Retina (tissue), 1 donor: ENCODE data around the gene IGF2R.
"Not testable (repeated sequence)": the region's sequence is repeated elsewhere in the genome, so short reads cannot be mapped to it uniquely, and the experiment has no call there.

ENCODE experiments used
- DNase-seq: peaks from one replicate; pipeline ENCODE4 v3.0.0-alpha.2; 2016

The IGF2R gene

DNA sequence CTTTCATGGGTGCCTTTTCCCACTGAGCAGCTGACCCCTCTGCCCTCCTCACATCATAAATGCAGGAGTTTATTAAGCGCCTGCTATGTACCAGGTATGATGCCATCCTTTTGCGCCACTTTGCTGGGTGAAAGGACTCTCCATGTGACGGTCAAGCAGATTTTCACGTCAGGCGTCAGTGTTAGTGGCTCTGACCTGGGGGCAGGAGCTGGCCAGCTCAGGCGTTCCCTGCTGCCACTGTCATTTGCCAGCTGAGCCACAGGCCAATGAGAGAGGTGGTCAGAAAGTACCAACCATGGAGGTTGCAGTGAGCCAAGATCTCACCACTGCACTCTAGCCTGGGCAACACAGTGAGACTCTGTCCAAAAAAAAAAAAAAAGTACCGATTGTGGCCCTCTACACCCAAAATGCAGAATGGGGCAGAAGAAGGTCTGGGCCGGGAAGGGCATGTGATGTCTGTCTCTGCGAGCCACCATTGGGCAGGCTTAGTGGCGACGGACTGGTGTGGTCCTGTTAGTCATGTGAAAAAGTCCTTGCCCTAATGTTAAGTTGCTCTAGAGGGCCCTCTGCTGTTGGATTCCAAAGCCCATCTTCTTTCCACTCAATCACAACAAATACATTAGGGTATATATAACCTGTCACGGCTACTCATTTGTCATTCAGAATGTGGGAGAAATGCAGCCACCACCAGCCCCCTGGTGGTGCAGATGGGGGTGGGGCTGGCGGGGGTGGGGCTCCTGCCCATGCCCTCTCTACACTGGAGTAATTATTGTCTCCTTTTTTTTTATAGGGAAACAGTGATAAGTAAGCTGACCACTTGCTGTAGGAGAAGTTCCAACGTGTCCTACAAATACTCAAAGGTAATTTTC lies 134.3 kb downstream of the IGF2R start:
- no peak for DNase-seq

DNA sequence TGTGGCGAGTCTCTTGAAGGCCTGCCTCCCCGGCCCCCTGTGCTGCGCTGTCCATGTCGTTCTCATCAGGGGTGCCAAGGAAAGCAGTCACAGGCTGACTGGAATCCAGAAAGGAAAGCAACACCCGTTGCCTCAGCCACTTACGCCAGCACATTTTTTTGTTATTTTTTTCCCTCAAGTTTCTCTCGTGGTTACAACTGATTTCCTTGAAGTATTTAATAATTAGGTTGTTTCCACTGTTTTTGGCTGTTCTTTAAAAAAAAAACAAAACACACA lies 134.9 kb downstream of the IGF2R start:
- no peak for DNase-seq

DNA sequence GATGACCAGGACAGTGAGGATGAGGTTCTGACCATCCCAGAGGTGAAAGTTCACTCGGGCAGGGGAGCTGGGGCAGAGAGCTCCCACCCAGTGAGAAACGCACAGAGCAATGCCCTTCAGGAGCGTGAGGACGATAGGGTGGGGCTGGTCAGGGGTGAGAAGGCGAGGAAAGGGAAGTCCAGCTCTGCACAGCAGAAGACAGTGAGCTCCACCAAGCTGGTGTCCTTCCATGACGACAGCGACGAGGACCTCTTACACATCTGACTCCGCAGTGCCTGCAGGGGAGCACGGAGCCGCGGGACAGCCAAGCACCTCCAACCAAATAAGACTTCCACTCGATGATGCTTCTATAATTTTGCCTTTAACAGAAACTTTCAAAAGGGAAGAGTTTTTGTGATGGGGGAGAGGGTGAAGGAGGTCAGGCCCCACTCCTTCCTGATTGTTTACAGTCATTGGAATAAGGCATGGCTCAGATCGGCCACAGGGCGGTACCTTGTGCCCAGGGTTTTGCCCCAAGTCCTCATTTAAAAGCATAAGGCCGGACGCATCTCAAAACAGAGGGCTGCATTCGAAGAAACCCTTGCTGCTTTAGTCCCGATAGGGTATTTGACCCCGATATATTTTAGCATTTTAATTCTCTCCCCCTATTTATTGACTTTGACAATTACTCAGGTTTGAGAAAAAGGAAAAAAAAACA lies 136.1 kb downstream of the IGF2R start:
- no peak for DNase-seq

DNA sequence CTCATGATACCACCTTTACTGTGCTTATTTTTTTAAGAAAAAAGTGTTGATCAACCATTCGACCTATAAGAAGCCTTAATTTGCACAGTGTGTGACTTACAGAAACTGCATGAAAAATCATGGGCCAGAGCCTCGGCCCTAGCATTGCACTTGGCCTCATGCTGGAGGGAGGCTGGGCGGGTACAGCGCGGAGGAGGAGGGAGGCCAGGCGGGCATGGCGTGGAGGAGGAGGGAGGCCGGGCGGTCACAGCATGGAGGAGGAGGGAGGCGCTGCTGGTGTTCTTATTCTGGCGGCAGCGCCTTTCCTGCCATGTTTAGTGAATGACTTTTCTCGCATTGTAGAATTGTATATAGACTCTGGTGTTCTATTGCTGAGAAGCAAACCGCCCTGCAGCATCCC lies 137.1 kb downstream of the IGF2R start:
- no peak for DNase-seq

DNA sequence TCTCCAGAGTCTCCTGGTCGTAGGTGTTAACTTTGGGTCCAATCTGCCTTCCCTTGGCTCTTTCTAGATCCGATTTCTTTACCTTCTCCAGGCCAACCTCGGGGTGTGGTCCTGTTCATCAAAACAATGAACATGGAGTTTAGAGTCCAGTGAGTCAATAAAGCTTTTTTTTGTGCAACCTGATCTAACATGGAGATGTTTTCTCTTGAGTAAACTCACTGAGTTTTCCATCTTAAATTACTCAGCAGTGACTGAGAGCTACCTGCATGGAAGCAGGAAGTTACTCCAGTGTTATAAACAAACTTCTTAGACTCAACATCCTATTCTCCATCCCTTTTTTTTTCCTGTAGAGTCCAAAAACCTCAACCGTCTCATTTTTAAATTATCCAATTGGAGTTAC lies 137.8 kb downstream of the IGF2R start:
- no peak for DNase-seq

DNA sequence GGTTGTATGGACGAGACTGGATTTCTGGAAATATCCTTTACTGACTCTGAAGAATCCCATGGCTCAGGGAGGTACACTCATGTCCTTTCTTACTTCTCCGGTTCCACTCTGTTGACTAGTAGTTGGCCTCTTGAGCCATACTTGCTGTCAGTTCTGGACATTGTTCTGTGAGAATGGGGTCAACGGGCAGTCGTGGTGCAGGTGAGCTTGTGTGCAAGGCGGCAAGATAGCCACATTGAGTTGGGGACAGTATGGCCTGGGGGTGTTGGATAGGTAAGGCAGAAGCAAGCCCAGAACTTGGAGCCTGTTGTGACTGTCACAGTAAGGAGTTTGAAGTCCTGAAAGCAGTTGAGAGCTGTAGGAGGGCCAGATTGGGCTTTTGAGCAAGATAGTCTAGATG lies 139.2 kb downstream of the IGF2R start:
- DNase-seq, result no peak

DNA sequence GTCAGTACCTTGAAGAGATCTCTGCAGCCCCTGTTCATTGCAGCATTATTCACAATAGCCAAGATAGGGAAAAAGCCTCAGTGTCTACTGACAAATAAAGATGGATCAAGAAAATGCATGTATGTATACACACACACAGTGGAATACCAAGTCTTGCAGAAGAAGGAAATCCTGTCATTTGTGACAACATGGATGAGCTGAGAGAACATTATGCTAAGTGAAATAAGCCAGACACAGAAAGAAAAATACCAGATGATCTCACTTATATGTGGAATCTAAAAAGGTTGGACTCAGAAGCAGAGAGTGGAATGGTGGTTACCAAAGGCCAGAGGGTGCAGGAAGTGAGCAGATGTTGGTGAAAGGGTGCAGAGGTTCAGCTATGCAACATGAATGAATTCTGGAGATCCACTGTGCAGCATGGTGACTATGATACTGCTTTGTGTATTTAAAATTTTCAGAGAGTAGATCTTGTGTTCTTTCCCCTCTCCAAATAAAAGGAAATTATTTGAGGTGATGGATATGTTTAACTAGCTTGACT lies 141.8 kb downstream of the IGF2R start:
- DNase-seq, result no peak

DNA sequence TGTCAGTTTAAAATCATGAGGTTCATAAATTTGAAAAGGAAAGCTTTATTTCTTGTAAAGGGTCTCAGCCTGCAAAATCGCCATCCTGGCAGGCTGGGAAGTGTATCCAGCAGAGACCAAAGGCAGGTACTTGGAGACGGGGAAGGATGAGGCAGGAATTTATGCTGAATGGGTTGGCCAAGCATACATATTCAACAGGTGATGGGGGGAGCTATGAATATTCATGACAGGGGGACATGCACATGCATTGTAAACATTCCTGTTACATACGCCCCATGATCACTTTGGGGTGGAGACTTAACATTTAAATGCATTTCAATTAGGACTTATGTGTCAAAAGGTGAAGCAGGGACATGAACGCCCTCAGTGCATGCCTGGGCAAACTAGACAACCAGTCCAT lies 142.9 kb downstream of the IGF2R start:
- DNase-seq, result no peak

DNA sequence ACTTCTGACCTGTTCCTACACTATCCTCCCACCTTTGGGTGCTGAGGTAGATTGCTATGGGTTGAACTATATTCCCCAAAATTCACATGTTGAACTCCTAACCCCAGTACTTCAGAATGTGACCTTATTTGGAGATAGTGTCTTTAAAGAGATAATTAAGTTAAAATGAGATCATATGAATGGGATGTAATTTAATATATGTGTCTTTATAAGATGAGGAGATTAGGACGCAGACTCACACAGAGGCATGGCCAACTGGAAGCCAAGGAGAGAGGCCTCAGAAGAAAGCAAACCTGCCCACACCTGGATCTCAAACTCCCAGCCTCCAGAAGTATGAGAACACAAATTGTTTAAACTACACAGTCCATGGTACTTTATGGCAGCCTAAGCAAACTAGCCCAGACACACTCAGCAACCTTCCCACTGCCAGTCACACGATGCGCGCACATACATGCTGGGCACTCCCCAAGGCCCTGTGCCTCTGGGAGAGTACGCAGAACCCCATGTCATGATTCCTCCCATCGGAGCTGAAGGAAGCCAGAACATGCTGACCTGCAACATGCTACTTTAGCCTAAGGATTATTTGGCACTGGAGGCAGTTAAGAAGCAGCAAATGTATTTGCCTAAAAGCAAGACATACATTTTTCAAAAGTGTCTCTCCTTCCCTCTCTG lies 143.9 kb downstream of the IGF2R start:
- no peak for DNase-seq

DNA sequence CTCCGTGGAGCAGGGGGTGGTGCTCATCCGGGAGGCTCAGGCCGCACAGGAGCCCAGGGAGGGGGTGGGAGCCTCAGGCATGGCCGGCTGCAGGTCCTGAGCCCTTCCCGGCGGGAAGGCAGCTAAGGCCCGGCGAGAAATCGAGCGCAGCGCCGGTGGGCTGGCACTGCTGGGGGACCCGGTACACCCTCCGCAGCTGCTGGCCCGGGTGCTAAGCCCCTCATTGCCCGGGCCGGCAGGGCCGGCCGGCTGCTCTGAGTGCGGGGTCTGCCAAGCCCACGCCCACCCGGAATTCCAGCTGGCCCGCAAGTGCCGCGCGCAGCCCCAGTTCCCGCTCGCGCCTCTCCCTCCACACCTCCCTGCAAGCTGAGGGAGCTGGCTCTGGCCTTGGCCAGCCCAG lies 145.7 kb downstream of the IGF2R start:
- DNase-seq, result not testable (repeated sequence)

DNA sequence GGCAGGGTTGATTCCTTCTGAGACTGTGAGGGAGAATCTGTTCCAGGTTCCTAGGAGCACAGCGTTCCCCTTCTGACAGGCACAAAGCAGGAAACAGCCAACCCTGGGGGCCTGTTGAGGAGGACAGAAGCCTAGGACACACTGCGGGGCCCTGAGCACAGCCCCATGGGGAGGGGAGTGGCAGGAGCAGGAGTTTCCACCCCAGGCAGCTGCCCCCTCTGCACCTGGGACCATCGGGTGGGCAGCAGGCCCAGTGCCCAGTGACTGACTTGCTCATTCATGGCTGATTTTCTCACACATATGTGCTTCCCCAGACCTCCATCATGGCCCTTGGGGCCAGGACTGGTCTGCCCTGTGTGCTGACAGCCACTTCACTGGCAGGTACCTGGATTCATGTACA lies 146.5 kb downstream of the IGF2R start:
- no peak for DNase-seq

DNA sequence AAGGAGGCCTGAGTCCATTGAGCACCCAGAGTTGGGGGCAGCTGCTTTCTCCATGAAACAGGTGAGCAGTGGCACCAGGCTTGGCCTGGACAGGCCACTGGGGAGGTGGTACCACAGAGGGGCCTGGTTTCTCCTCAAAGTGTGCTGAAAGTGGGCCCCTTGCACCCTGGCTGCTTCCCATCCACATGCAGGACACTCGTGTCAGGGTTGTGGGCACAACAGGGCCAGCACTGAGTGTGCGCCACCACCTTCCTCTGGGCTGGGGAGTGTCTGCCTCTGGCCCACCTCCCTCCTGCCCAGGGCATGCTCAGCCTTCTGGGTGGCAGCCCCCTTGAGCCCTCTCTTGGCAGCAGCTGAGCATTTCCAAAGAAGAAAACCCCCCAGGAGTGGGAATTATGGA lies 147.5 kb downstream of the IGF2R start:
- DNase-seq, result no peak

DNA sequence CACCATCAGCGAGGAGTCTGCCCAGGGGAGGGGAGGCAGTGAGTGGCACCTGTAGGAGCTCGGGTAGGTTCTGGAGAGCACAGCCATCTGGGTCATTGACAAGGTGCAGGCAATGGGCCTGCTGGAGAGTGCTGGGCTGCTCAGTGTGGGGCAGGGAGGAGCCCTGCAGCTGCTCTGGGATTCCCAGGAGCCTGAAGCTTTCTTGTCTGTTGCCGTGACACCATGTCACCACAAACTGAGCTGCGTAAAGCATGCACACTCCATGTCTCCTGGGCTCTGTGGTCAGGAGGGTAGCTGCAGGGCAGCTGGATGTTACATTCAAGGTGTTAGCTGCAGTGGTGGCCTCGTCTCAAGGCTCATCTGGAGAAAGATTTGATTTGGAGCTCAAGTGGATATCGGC lies 148.3 kb downstream of the IGF2R start:
- DNase-seq, result no peak

DNA sequence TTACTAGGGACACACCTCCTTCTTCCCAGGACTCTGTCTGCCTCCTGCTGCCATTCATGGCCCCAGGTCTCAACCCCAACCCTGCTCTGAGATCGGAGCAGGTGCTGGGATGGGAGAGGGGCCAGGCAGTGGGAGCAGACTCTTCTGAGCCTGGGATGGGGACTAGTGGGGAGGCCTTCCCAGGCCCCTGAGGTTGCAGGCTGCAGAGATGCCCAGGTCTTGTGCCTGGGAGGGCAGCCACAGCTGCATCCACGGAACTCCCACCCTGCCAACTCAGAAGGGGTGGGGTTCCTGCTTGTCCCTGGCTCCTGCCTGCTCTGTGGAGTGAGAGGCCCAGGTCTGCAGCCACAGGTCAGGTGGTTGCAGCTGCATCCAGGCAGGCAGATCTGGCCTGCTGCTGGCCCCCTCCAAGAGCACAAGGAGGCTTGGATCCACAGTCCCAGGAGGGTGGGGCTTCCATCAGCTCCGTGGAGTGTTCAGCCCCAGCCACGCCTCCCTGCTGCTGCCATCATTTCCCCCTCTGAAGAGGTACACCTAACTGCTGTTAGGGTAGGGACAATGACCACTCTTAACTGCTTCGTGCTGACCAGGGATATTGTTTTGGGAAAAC lies 149.8 kb downstream of the IGF2R start:
- DNase-seq, result no peak

DNA sequence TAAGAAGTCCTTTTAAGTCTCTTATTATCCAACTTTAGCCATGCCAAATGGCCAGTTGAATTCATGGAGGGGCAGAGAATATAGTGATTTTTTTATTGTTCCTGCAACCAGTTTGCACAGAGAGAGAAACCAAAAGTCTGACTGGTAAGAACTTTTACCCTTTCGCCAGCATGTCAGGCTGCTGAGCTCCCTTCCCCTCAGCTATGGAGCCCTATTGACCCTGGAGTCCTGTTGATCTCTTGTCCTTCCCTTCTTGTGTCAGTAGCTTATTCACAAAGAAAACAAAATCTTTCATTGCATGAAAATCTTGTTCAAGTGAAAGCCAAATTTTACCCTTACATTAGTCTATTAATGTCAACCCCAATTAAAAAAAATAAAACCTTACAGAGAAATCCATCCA lies 151.2 kb downstream of the IGF2R start:
- no peak for DNase-seq

DNA sequence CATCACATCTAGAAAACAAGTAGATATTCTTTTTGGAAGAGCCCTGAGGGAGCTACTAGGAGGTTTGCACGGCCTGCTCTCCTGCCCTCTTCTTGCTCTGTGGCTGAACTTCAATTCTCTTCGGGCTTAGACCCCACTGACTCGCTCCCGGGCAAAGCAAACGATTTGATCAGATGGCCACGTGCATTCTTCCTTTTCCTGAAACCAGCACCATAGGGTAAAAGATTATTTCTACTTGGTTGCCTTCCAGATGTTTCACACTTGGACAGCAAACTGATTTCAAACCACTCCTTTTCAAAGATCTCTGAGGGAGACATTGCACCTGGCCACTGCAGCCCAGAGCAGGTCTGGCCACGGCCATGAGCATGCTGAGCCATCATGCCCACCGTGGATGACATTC lies 152.7 kb downstream of the IGF2R start, which contains the start of gene SLC22A1:
Gene SLC22A1 (plus strand): TSS at position 258 of the 400 bp plus-strand sequence. CDS start 121 bp downstream, at position 379.
- no peak for DNase-seq

DNA sequence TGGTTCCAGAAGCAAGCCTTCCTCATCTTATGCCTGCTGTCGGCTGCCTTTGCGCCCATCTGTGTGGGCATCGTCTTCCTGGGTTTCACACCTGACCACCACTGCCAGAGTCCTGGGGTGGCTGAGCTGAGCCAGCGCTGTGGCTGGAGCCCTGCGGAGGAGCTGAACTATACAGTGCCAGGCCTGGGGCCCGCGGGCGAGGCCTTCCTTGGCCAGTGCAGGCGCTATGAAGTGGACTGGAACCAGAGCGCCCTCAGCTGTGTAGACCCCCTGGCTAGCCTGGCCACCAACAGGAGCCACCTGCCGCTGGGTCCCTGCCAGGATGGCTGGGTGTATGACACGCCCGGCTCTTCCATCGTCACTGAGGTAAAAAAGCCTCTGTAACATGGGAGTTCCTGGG lies 153.1 kb downstream of the IGF2R start:
- DNase-seq, result no peak

DNA sequence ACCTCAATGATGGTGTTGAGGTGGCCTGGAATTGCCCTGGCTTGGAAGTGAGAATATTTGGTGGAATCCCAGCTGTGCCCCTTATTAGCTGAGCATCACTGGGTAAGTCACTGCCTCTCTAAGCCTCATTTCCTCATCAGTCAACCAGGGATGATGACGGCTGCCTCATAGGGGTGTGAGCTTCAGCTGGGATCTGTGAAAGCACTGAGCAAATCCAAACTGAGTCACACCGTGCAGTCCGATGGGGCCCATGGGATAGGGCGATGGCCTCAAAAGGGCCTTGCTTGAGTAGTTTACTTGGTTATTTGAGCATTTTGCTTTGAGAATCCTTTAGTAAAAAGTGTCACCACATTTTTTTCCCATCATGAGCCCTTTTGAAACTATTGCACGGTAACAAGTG lies 153.9 kb downstream of the IGF2R start:
- DNase-seq, result no peak

DNA sequence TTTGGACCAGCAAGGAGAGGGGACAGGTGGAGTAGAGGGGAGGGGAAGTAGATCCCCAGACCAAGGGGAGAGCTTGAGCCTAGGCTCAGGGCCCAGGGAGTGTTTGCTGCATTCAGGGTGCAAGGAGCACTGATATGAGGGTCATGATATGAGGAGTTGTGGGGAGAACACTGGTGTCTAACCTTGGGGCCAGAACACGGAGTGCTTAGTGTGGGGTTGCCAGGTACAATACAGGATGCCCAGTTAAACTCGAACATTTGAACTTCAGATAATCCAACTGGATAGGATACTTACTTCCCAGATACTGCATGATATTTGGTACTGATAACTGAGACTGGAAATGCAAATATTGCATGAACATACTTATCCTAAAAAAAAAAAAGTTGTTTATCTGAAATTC lies 155.1 kb downstream of the IGF2R start:
- no peak for DNase-seq

DNA sequence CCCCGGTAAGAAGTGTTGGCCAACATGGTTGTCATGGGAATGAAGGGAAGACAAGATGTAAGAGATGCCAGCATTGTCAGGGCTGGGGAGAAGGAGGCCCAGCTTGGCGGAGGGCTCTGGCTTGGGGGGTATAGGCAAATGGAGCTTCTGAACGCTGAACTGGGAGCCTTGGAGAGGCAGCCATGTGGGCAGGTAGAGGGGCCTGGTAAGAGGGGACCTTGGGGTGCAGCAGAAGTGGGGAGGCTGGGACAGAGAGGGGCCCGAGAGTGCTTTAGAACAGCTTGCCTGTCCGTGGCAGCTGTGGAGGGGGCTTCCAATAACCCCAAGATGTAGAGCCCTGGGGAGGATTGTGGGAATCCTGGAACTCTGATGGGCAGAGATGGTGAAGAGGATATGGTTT lies 155.7 kb downstream of the IGF2R start:
- no peak for DNase-seq

DNA sequence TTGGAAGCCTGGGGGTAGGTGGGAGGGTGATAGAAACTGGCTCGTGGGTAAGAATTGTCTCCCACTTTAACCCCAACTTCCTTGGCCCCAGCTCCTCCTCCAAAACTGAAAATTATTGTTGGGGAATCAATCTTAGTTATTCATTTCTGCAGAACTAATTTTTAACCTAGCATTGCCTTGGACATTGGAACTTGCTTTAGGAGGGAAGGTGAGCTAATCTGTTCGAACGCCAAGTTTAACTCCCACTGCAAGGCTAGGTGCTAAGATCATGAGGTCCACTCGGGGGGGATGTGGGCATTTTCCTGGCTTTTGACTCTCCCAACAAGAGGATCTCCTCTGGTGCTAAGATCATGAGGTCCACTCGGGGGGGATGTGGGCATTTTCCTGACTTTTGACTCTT lies 156.2 kb downstream of the IGF2R start:
- DNase-seq, result not testable (repeated sequence)

DNA sequence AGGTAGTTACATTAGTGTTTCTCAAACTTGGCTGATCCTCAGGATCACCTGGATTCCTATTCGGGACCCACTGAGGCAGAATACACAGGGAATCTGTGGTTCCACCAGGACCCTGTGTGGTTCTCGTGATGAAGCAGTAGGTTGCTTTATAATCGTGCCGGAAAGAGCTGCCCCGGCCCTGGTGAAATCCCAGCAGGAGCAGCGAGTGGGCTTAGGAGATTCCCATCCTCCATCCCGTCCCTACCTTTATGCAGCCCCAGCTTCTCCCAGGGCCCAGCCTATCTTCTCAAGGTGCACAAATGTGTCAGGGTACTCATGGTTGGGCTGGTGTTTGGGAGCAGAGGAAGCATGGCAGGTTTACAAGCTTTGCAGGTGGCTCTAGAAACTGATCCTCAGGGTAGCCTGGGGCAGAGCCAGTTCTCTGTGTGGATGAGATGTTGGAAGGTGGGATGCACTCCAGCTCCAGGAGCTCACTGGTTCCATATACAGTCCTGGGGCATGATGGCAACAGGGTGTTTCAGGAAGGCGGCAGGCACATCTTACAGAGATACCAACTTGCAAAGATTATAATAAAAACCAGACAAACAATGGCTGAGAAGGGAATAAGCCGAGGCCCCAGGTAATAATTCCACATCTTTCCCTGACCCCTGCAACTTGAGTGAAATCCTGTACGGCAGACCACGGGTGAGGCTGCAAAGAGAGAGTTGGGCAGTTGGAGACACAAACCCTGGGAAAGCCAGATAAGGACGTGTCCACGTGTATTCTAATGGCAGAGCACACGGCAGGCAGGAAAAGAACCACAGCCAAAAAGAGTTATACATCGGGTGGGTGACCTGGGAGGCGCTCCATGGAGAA lies 158.6 kb downstream of the IGF2R start:
- no peak for DNase-seq
